Activated CD4-positive, alpha-beta T cell treated with anti-CD3 and anti-CD28 coated beads, Interleukin-2, amount 10 ng/mL, durations not matched to agents 24 days and 14 days (primary cell): ENCODE results near the gene TXLNA. TPM values are rescaled to one million over a fixed set of nuclear protein-coding genes. Genes with fewer than 3 reads are reported as not detected.
A peak's percentile ranks its signal among the peaks of the same experiment; 100 is the strongest.

Source experiments
- DNase-seq: peaks from one replicate; pipeline ENCODE4 v3.0.0; 2022
- H3K27ac Mint-ChIP-seq: one replicate; pipeline ENCODE4 v1.8.0; 2022; ENCODE audit warnings: mild to moderate bottlenecking, mixed read lengths
- H3K27me3 Mint-ChIP-seq: one replicate; pipeline ENCODE4 v1.8.0; 2022; ENCODE audit warnings: mixed read lengths
- H3K36me3 Mint-ChIP-seq: one replicate; pipeline ENCODE4 v1.8.0; 2022; ENCODE audit warnings: low read depth, mild to moderate bottlenecking, mixed read lengths
- H3K4me1 Mint-ChIP-seq: one replicate; pipeline ENCODE4 v1.8.0; 2021; ENCODE audit warnings: mixed read lengths
- H3K4me3 Mint-ChIP-seq: one replicate; pipeline ENCODE4 v1.8.0; 2022; ENCODE audit warnings: mild to moderate bottlenecking, moderate library complexity, mixed read lengths
- H3K9me3 Mint-ChIP-seq: one replicate; pipeline ENCODE4 v1.8.0; 2021; ENCODE audit warnings: mixed read lengths
- intact Hi-C: fragments of 100-400 bp; cut with micrococcal nuclease; formaldehyde crosslinking; loops from one replicate; pipeline ENCODE4 v1.15.1; 2023
- total RNA-seq: library from RNA; stranded (reverse); gene quantifications from 2 replicates; pipeline ENCODE4 v1.2.3, GENCODE V29; 2022

Gene TXLNA
- total RNA-seq, 1 donor from 2014 or later: 106 TPM

DNA sequence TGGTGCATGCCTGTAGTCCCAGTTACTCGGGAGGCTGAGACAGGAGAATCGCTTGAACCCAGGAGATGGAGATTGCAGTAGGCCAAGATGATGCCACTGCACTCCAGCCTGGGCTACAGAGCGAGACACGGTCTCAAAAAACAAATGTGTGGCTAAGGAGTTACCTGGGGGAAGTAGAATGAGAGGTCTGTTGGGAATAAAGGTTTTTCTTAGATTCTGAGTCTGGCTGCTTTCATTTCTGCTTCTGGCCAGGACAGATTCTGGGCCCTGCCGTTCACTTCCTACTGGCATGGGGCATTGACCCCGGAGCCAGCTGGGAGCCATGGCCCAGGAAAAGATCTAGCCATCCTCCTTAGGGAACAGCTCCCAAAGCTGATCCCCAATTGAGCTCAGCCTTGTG is 29.0 kb downstream of the TXLNA start:
- no peak for DNase-seq
- H3K4me1 Mint-ChIP-seq: peaks cover 21% of the 10 kb centered on the region
- H3K9me3 Mint-ChIP-seq: no peaks in the 10 kb centered on the region
- intact Hi-C loops: no loop called here
- peaks cover 12% of the 10 kb centered on the region for H3K36me3 Mint-ChIP-seq
- peak overlapping the region; percentile 48 for H3K27ac Mint-ChIP-seq
- no peak overlapping the region for H3K4me3 Mint-ChIP-seq
- no peaks in the 10 kb centered on the region for H3K27me3 Mint-ChIP-seq

DNA sequence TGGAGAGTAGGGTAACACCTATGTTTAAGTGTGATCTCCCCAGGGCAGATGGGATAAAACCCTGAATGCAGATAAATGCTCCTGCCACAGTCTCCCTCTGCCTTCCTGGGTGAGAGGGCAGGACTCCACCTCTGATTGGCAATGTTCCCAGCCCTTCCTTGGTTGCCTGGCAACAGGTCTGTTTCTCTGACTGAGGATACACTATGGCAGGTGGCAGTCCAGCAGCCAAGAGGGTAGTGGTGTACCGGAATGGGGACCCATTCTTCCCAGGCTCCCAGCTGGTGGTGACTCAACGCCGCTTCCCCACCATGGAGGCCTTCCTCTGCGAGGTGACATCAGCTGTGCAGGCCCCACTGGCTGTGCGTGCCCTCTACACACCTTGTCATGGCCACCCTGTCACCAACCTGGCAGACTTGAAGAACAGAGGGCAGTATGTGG is 29.4 kb downstream of the TXLNA start, which contains the start of gene DCDC2B:
Gene DCDC2B, plus strand, starts transcription at position 199 of the 438 bp plus-strand sequence. Its CDS starts 5 bp downstream, at position 204.
- no peaks in the 10 kb centered on the region for H3K27me3 Mint-ChIP-seq
- H3K36me3 Mint-ChIP-seq: peaks cover 10% of the 10 kb centered on the region
- no peak for DNase-seq
- no peaks in the 10 kb centered on the region for H3K9me3 Mint-ChIP-seq
- H3K27ac Mint-ChIP-seq: peak within 1 kb of the TSS; percentile 48
- H3K4me3 Mint-ChIP-seq: no peak within 1 kb of the TSS
- intact Hi-C loops: no loop called here
- peaks cover 18% of the 10 kb centered on the region for H3K4me1 Mint-ChIP-seq

DNA sequence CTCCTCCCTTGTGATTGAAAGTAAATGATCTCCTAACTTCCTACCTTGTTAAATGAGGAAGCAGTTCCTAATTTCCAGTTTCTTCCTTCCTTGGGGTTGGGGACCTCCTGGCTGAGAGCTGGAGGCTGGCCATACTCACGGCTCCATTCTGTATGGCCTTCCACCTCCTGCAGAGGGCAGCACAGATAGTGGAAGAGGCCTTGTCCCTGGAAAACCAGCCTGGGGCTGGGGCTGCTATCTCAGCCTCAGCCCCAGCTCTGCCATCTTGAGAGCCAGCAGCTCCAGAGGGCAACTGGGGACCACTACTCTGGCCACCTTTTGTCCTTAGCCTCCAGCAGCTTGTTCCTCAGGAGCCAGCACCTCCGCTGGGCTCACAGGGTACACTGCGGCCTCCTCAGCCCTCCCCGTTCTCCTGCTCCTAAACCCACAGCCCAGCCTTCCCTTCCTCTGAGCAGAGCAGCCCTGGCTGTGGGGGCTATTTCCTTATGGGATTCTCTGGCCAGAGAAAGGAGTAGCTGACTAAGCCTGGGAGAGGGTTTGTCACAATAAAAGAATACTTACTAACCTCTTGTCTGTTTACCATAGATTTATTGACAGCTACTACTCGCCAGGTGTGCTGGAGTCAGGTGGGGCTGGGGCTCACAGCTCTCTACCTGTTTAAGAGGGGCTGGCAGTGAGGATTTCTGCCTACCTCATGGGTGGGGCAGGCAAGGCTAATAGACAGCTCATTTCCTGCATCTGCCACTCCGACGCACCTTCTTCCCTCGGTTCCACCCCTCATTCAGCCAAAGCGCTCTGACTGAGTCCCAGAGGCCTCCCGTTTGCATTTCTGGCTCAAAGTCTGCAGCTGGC is 36.4 kb downstream of the TXLNA start:
- Mint-ChIP-seq H3K4me3 (no peak overlapping the region), H3K27ac (peak overlapping the region; percentile 49)

DNA sequence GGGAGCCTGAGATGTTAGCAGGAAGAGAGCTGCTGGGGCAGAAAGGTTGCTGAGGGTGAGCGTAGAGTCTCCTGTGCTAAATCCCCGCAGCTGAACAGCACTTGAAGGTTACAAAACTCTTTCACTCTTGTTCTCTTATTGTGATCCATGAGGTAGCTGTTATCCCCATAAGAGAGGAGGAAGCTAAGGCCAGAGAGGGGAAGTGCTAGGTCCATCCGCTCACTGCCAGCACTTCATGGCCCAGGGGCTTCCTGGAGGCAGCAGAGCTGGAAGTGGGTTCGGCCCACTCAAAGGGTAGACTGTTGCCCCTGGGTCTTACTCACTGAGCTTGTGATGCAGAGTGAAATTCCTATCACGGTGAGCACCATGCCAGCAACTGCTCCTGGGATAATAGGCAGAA is 37.1 kb downstream of the TXLNA start:
- H3K36me3 Mint-ChIP-seq: peaks cover 4% of the 10 kb centered on the region
- H3K9me3 Mint-ChIP-seq: no peaks in the 10 kb centered on the region
- H3K27ac Mint-ChIP-seq: no peak overlapping the region
- no peaks in the 10 kb centered on the region for H3K27me3 Mint-ChIP-seq
- no peak for DNase-seq
- H3K4me3 Mint-ChIP-seq: no peak overlapping the region
- peaks cover 24% of the 10 kb centered on the region for H3K4me1 Mint-ChIP-seq
- intact Hi-C loops: no loop called here

More for the DNA sequence above, 36.4 kb downstream of the TXLNA start:
- peak; percentile 90 for DNase-seq
- intact Hi-C loops: loop anchor here (1.0 to 2.0 kb wide), 2 partner anchors 156 to 199 kb away; no protein-coding TSS in a partner anchor
- peaks cover 4% of the 10 kb centered on the region for H3K36me3 Mint-ChIP-seq
- no peaks in the 10 kb centered on the region for H3K9me3 Mint-ChIP-seq
- H3K27me3 Mint-ChIP-seq: no peaks in the 10 kb centered on the region
- peaks cover 19% of the 10 kb centered on the region for H3K4me1 Mint-ChIP-seq

DNA sequence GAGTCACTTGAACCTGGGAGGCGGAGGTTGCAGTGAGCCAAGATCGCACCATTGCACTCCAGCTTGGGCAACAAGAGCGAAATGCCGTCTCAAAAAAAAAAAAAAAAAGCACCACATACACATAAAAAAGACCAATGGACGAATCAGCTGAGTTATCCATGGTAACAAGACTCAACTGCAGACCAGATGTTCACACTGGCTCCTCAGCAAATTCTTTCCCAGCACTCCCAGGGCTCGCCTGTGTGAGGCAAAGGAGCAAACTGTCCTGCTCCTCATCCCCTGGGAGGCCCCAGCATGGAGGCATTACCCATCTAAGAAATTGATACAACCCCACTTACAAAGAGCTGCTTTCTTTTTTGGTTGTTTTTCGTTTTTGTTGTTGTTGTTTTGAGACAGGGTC is 39.5 kb downstream of the TXLNA start:
- Mint-ChIP-seq H3K36me3 (peaks cover 6% of the 10 kb centered on the region), H3K27me3 (no peaks in the 10 kb centered on the region), H3K4me3 (no peak overlapping the region), H3K27ac (no peak overlapping the region), H3K9me3 (no peaks in the 10 kb centered on the region), H3K4me1 (peaks cover 32% of the 10 kb centered on the region)
- intact Hi-C loops: no loop called here
- DNase-seq: no peak

DNA sequence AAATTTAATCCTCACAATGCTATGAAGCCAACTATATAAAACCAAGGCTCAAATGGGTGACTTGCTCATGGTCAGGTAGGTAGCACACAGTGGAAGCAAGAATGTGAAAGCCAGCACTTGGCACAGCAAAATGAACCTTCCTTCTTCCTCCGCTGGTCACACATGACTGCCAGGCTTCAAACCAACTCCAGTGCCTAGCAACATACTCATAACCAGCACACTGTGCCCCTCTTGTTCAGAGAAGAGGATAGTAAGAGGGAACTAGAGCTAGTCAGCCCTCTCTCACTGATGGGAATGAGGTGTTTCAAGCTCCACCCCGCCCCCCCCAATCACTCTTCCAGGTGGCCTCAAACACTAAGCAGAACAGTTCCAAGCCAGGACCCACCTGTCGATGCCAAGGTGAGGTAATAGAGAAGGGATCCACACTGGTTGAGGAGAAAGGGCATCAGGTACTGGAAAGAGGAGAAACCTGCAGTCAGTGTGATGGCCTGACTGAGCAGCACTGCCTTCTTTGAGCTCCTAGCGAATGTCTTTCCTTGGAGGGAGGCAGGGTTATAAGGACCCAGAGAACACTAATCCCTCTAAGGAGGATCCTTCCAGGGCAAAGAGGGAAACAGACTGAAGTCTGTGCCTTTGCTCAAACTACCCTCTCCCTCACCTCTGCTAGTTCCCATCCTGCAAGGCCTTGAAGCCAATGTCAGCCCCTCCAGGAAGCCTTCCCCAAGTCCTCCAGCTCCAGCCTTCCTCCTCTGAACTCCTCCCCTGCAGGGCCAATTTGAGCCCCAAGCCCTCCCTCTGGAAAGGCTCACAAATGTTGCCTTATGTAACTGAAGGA is 41.5 kb downstream of the TXLNA start:
- H3K27ac Mint-ChIP-seq: peak overlapping the region; percentile 95
- H3K27me3 Mint-ChIP-seq: no peaks in the 10 kb centered on the region
- intact Hi-C loops: loop anchor here (5.0 kb wide), 1 partner anchor 116 kb away; the partner anchor contains the start of gene MARCKSL1
- no peaks in the 10 kb centered on the region for H3K9me3 Mint-ChIP-seq
- peaks cover 33% of the 10 kb centered on the region for H3K4me1 Mint-ChIP-seq
- peak overlapping the region; percentile 94 for H3K4me3 Mint-ChIP-seq
- H3K36me3 Mint-ChIP-seq: peaks cover 15% of the 10 kb centered on the region
- no peak for DNase-seq

DNA sequence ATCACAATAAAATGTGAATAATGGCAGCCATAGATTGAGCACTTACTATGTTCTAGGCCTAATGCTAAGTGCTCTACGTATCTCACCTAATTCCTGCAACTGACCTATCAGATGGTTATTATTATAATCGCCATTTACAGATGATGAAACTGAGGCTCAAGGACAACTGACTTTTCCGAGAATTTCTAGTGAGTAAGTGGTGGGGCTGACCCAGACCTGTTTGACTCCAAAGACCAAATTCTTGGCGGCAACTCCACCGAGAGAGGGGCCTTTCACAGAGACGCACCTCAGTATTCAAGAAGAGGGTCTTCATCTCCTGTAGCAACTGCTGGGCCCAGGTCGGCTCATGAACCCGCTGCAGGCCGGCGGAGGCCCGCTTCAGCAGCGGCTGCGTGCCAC is 42.1 kb downstream of the TXLNA start:
- intact Hi-C loops: loop anchor here (5.0 kb wide), 1 partner anchor 116 kb away; the partner anchor contains the start of gene MARCKSL1
- peaks cover 29% of the 10 kb centered on the region for H3K4me1 Mint-ChIP-seq
- peaks cover 19% of the 10 kb centered on the region for H3K36me3 Mint-ChIP-seq
- H3K4me3 Mint-ChIP-seq: peak overlapping the region; percentile 94
- peak overlapping the region; percentile 95 for H3K27ac Mint-ChIP-seq
- H3K27me3 Mint-ChIP-seq: no peaks in the 10 kb centered on the region
- H3K9me3 Mint-ChIP-seq: no peaks in the 10 kb centered on the region
- DNase-seq: no peak

DNA sequence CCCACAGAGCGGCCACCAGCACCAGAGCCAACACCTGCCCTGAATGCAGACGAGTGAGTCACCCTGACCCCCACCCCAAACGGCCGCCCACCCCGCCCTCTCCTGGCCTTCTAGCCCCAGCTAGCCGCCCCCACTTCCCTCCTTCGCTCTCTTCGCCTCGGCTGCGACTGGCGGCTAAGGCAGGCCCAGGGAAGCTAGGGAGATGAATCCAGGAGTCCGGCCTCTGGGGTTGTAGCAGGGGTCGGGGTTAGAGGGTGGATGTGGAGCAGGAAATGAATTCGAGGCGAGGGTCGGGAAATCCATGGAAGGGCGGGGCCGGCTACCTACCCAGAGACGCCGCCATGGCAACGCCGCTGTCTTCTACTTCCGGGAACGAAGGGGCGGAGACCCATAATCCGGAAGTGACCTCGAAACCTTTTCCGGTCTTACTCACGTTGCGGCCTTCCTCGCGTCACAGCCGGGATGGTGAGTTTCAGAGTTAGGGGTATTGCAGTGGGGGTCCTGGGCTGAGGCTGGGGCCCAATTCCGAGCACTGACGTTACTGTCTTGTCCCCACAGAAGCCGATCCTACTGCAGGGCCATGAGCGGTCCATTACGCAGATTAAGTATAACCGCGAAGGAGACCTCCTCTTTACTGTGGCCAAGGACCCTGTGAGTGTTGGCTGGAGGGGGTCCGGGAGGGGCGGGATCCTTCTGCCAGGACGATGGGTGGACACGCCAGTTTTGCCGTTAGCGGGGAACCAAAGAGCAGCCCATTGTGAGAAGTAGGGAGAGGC is 42.7 kb downstream of the TXLNA start, which contains the start of the genes EIF3I and TMEM234:
Gene EIF3I, plus strand, starts transcription at position 428 of the 776 bp plus-strand sequence. Its CDS starts 35 bp downstream, at position 463.
Gene TMEM234, minus strand, starts transcription at position 374 of the 776 bp plus-strand sequence. Its CDS starts 31 bp downstream, at position 343.
- Mint-ChIP-seq H3K4me3 (peak within 1 kb of the TSS; percentile 94), H3K27me3 (no peaks in the 10 kb centered on the region), H3K36me3 (peaks cover 20% of the 10 kb centered on the region), H3K4me1 (peaks cover 29% of the 10 kb centered on the region), H3K9me3 (no peaks in the 10 kb centered on the region), H3K27ac (peak within 1 kb of the TSS; percentile 95)
- DNase-seq: peak; percentile 98
- intact Hi-C loops: loop anchor here (1.0 to 5.0 kb wide), 5 partner anchors 17 to 172 kb away; partner anchors contain the start of genes BSDC1, HDAC1, IQCC and MARCKSL1

DNA sequence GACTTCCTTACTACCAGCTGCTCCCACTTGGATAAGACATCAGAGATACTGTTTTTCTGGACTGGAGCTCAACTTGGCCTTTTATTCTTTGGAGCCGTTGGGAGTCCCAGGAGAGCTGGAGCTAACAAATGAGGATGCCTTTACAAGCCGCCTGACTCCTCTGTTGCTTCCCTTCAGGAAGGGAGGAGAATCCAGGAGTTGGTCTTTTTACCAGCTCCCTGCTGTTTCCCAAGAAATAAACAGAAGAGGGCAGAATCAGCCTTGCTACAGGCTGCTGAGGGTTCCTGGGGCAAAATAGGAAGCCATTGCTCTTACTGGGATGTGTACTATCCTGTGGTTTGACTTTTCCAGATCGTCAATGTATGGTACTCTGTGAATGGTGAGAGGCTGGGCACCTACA is 44.2 kb downstream of the TXLNA start:
- no peaks in the 10 kb centered on the region for H3K27me3 Mint-ChIP-seq
- H3K36me3 Mint-ChIP-seq: peaks cover 33% of the 10 kb centered on the region

DNA sequence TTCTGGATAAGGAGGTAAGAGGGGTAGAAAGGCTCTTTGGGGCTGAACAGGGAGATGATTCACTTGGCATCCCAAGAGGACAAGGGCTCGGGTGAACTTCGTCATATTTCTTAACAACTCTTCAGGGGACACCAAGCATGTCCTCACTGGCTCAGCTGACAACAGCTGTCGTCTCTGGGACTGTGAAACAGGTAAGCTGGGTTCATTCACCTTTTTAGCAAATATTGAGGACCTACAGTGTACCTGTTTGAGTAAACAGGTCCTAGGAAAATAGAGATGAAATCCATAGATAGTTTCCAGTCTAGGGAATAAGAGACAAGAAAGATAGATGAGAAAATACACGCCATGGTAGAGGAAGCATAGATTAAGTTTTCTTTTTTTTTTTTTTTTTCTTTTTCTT is 44.8 kb downstream of the TXLNA start:
- peak overlapping the region; percentile 94 for H3K4me3 Mint-ChIP-seq
- peaks cover 39% of the 10 kb centered on the region for H3K36me3 Mint-ChIP-seq
- H3K4me1 Mint-ChIP-seq: peaks cover 34% of the 10 kb centered on the region
- peak overlapping the region; percentile 72 for H3K27ac Mint-ChIP-seq
- DNase-seq: no peak
- H3K9me3 Mint-ChIP-seq: no peaks in the 10 kb centered on the region
- no peaks in the 10 kb centered on the region for H3K27me3 Mint-ChIP-seq
- intact Hi-C loops: loop anchor here (5.0 kb wide), 1 partner anchor 113 kb away; the partner anchor contains the start of gene MARCKSL1

More for the DNA sequence above, 44.2 kb downstream of the TXLNA start:
- H3K9me3 Mint-ChIP-seq: no peaks in the 10 kb centered on the region
- peak overlapping the region; percentile 95 for H3K27ac Mint-ChIP-seq
- H3K4me3 Mint-ChIP-seq: peak overlapping the region; percentile 94
- H3K4me1 Mint-ChIP-seq: peaks cover 32% of the 10 kb centered on the region
- DNase-seq: no peak
- intact Hi-C loops: loop anchor here (5.0 kb wide), 1 partner anchor 114 kb away; the partner anchor contains the start of gene MARCKSL1

DNA sequence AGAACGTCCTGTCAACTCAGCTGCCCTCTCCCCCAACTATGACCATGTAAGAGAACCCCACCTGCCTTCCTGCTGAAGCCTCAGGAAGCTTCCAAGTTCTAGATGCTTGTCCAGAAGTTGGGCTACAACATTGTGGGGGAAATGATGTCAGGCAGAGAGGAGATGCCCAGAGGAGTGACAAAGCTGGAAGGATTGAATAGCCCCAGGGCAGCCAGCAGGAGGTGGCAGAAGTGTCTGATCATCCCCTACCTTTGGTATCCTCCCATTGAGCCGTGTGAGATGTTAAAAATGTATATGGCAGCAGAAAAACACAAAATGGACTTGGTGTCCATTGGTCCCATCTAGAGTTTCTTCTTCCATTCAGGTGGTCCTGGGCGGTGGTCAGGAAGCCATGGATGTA is 49.3 kb downstream of the TXLNA start:
- no peaks in the 10 kb centered on the region for H3K27me3 Mint-ChIP-seq
- intact Hi-C loops: no loop called here
- H3K4me3 Mint-ChIP-seq: no peak overlapping the region
- no peak overlapping the region for H3K27ac Mint-ChIP-seq
- H3K36me3 Mint-ChIP-seq: peaks cover 51% of the 10 kb centered on the region
- H3K4me1 Mint-ChIP-seq: peaks cover 14% of the 10 kb centered on the region
- H3K9me3 Mint-ChIP-seq: no peaks in the 10 kb centered on the region
- no peak for DNase-seq

DNA sequence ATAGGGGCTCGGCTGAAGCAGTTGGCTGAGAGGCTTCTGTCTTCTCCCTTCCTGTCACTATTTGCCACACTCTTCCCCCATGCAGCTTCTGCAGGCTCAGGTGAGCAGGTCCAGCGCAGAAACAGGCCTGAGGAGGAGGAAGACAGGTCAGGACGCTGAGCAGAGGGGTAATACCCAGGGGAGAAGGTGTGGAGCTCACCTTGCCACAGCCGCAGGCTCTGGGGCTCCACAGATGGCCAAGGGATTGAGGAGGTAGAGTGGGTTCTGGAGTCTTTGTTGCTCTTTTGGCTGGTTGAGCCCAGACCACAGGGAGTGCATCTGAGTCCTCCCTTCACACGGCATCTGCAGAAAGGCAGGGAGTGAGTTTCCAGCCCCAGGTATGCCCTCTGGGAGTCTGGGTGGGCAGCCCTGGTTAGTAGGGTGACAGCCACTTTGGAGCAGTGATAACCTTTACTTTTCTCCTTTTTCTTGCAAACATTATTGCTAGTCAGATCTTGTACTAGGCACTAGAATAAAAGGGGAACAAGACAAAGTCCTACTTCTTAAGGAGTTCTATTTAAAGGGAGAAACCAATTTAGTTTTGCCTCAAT is 52.5 kb downstream of the TXLNA start:
- Mint-ChIP-seq H3K4me3 (no peak overlapping the region), H3K9me3 (no peaks in the 10 kb centered on the region), H3K36me3 (peaks cover 35% of the 10 kb centered on the region), H3K27me3 (no peaks in the 10 kb centered on the region), H3K4me1 (peaks cover 7% of the 10 kb centered on the region), H3K27ac (no peak overlapping the region)
- no peak for DNase-seq
- intact Hi-C loops: no loop called here
